H1 (cell line): ENCODE results near the gene AOPEP. TPM values are rescaled to one million over a fixed set of nuclear protein-coding genes. Genes with fewer than 3 reads are reported as not detected.

Experiments used
- HDAC6 ChIP-seq: IDR thresholded peaks from one replicate; pipeline ENCODE4 v1.7.1; 2012; ENCODE audit warnings: low read depth, mild to moderate bottlenecking, inconsistent platforms, low read length, moderate library complexity
- NRF1 ChIP-seq: IDR thresholded peaks from 2 replicates; pipeline ENCODE4 v1.6.1; 2011; ENCODE audit warnings: mild to moderate bottlenecking, low read depth, low read length, improper control_type of control experiment
- TAF1 ChIP-seq: IDR thresholded peaks from 2 replicates; pipeline ENCODE4 v1.6.1; 2011; ENCODE audit warnings: mild to moderate bottlenecking, low read depth, low read length
- polyA plus RNA-seq, 7 experiments: library from polyadenylated mRNA; depleted of rRNA in 3 of 7; stranded (reverse) in 5 of 7; unstranded in 2 of 7; fragments of >200 nt in 5 of 7; fragments of 200-250 nt in 2 of 7; gene quantifications; 1 replicate in 5 of 7; 2 replicates in 1 of 7; 4 replicates in 1 of 7; pipeline versions ENCODE4 v1.2.1 to v1.2.3, GENCODE V29; 2011 to 2013; ENCODE audit warnings: missing spikeins in 2 of 7, mixed read lengths in 2 of 7
- total RNA-seq: library from RNA; stranded (reverse); fragmentation: NEBNext Ultra II Directional; extraction: Animal tissue kit (Norgen Biotek cat#: 25700); gene quantifications from 2 replicates; pipeline ENCODE4 v1.2.1, GENCODE V29; 2021
- TF ChIP-seq, protein P1 (sequence below): fragments of 300-600 bp; sonication (generic); IDR thresholded peaks from 2 replicates; pipeline ENCODE4 v1.7.1; 2012; ENCODE audit warnings: low read length, moderate library complexity, mild to moderate bottlenecking, inconsistent platforms; ENCODE audit not compliant: insufficient replicate concordance

The AOPEP gene
- total and polyA plus RNA-seq, 2 of the 8 experiments (the other 6 are each of a cell fraction or from before 2014, with no cell fraction given), result 6.1 to 14.3 TPM

DNA sequence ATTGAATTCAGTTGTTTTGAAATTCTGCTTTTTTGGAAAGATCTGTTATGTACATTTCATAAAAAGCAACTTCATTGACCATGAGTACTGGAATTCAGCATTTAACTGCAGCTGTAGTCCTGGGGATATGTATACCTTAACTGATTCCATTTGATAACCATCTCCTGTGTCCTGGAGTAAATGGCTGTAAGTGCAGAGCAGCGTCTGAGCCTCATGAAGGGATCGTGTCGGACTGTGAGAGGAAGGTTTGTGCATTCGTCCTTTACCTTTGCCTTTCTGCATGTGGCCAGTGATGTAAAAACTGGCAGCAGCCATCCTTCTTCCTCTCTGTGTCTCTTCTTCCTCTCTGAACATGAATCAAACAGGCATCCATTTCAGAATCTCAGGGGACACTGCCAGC, 303.8 kb downstream of the AOPEP start (continued):
- TF ChIP-seq, protein P1, sequence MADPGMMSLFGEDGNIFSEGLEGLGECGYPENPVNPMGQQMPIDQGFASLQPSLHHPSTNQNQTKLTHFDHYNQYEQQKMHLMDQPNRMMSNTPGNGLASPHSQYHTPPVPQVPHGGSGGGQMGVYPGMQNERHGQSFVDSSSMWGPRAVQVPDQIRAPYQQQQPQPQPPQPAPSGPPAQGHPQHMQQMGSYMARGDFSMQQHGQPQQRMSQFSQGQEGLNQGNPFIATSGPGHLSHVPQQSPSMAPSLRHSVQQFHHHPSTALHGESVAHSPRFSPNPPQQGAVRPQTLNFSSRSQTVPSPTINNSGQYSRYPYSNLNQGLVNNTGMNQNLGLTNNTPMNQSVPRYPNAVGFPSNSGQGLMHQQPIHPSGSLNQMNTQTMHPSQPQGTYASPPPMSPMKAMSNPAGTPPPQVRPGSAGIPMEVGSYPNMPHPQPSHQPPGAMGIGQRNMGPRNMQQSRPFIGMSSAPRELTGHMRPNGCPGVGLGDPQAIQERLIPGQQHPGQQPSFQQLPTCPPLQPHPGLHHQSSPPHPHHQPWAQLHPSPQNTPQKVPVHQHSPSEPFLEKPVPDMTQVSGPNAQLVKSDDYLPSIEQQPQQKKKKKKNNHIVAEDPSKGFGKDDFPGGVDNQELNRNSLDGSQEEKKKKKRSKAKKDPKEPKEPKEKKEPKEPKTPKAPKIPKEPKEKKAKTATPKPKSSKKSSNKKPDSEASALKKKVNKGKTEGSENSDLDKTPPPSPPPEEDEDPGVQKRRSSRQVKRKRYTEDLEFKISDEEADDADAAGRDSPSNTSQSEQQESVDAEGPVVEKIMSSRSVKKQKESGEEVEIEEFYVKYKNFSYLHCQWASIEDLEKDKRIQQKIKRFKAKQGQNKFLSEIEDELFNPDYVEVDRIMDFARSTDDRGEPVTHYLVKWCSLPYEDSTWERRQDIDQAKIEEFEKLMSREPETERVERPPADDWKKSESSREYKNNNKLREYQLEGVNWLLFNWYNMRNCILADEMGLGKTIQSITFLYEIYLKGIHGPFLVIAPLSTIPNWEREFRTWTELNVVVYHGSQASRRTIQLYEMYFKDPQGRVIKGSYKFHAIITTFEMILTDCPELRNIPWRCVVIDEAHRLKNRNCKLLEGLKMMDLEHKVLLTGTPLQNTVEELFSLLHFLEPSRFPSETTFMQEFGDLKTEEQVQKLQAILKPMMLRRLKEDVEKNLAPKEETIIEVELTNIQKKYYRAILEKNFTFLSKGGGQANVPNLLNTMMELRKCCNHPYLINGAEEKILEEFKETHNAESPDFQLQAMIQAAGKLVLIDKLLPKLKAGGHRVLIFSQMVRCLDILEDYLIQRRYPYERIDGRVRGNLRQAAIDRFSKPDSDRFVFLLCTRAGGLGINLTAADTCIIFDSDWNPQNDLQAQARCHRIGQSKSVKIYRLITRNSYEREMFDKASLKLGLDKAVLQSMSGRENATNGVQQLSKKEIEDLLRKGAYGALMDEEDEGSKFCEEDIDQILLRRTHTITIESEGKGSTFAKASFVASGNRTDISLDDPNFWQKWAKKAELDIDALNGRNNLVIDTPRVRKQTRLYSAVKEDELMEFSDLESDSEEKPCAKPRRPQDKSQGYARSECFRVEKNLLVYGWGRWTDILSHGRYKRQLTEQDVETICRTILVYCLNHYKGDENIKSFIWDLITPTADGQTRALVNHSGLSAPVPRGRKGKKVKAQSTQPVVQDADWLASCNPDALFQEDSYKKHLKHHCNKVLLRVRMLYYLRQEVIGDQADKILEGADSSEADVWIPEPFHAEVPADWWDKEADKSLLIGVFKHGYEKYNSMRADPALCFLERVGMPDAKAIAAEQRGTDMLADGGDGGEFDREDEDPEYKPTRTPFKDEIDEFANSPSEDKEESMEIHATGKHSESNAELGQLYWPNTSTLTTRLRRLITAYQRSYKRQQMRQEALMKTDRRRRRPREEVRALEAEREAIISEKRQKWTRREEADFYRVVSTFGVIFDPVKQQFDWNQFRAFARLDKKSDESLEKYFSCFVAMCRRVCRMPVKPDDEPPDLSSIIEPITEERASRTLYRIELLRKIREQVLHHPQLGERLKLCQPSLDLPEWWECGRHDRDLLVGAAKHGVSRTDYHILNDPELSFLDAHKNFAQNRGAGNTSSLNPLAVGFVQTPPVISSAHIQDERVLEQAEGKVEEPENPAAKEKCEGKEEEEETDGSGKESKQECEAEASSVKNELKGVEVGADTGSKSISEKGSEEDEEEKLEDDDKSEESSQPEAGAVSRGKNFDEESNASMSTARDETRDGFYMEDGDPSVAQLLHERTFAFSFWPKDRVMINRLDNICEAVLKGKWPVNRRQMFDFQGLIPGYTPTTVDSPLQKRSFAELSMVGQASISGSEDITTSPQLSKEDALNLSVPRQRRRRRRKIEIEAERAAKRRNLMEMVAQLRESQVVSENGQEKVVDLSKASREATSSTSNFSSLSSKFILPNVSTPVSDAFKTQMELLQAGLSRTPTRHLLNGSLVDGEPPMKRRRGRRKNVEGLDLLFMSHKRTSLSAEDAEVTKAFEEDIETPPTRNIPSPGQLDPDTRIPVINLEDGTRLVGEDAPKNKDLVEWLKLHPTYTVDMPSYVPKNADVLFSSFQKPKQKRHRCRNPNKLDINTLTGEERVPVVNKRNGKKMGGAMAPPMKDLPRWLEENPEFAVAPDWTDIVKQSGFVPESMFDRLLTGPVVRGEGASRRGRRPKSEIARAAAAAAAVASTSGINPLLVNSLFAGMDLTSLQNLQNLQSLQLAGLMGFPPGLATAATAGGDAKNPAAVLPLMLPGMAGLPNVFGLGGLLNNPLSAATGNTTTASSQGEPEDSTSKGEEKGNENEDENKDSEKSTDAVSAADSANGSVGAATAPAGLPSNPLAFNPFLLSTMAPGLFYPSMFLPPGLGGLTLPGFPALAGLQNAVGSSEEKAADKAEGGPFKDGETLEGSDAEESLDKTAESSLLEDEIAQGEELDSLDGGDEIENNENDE, result no peak
- TF ChIP-seq TAF1 (no peak), NRF1 (no peak), HDAC6 (no peak)
